ENCODE measurements around the gene MPEG1. TPM values are rescaled to one million over a fixed set of nuclear protein-coding genes. Genes with fewer than 3 reads are reported as not detected.

Gene MPEG1
- total and polyA plus RNA-seq, 2 of the 13 experiments (the other 11 are each of a cell fraction or from before 2014, with no cell fraction given): not detected

DNA sequence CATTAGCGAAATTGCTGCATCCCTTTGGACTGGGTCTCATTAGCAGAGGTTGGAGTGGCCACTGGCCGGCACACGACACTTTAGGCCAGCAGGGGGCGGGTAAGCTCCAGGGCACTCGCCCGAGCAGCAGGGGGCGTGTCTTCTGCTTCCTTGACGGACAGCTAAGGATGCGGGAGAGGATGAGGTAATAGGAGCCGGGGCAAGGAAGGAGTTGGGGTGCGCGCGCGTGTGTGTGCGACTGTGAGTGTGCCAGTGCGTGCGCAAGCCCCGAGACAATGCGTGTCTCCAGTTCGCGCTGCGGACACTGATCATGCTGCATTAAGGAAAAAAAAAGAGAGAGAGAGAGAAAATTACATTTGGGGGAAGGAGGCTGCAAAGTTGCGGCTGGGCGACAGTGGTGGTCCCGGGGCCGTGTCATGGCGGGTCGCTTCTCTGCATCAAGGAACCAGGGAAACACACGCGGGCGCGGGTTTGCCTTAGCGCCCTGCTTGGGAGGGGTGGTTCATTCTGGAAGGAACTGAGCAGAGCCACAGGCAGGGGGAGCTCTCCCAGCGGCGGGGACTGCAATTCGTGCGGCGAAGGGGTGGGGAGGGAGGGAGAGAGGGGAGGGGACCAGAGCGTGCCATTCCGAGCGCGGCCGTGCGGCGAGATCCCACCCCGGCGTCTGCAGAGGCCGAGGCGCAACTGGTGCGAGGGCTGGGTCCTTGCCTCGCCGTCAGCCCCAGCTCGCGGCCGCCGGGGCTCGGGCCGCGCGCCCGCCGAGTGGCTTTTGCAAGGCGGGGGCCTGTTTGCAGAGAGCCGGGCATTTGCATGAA lies 41.0 kb downstream of the MPEG1 start, which contains the start of gene DTX4 (continued):
- TF ChIP-seq ZNF232 (CRISPR knock-in tag; IDR thresholded peaks at IDR 0.05; ENCODE audit: borderline replicate concordance) (peak; percentile 53; the same call in 1 of the 2 replicates), YEATS4 (CRISPR knock-in tag; IDR thresholded peaks at IDR 0.05; ENCODE audit: borderline replicate concordance) (peak; percentile 47; the same call in 1 of the 2 replicates), AHR (CRISPR knock-in tag; IDR thresholded peaks at IDR 0.05) (no peak), NR2F1 (CRISPR knock-in tag; IDR thresholded peaks at IDR 0.05) (no peak), ZNF335 (CRISPR knock-in tag; IDR thresholded peaks at IDR 0.05) (no peak), ARNT (IDR thresholded peaks at IDR 0.05) (no peak), ZFY (CRISPR knock-in tag; IDR thresholded peaks at IDR 0.05) (peak; percentile 58), ZNF563 (CRISPR knock-in tag; IDR thresholded peaks at IDR 0.05) (peak; percentile 78; the same call in 1 of the 2 replicates), ZFX (CRISPR knock-in tag; IDR thresholded peaks at IDR 0.05; ENCODE audit: low read depth) (peak; percentile 53; the same call in 1 of the 2 replicates), PHF8 (CRISPR knock-in tag; IDR thresholded peaks at IDR 0.05) (peak; percentile 37; the same call in 1 of the 2 replicates), ZNF510 (CRISPR knock-in tag; IDR thresholded peaks at IDR 0.05; ENCODE audit: low read depth) (0 out of 2 replicates have a peak, but pooled peaks have one; percentile 34), ZNF263 (CRISPR knock-in tag; IDR thresholded peaks at IDR 0.05) (peak; percentile 13; the same call in 1 of the 2 replicates), ATAD3A (CRISPR knock-in tag; IDR thresholded peaks at IDR 0.05) (no peak), ZNF766 (CRISPR knock-in tag; IDR thresholded peaks at IDR 0.05; ENCODE audit: borderline replicate concordance) (no peak), ZNF501 (CRISPR knock-in tag; IDR thresholded peaks at IDR 0.05) (peak; percentile 58; the same call in 1 of the 2 replicates)
- TF ChIP-seq, protein P1, sequence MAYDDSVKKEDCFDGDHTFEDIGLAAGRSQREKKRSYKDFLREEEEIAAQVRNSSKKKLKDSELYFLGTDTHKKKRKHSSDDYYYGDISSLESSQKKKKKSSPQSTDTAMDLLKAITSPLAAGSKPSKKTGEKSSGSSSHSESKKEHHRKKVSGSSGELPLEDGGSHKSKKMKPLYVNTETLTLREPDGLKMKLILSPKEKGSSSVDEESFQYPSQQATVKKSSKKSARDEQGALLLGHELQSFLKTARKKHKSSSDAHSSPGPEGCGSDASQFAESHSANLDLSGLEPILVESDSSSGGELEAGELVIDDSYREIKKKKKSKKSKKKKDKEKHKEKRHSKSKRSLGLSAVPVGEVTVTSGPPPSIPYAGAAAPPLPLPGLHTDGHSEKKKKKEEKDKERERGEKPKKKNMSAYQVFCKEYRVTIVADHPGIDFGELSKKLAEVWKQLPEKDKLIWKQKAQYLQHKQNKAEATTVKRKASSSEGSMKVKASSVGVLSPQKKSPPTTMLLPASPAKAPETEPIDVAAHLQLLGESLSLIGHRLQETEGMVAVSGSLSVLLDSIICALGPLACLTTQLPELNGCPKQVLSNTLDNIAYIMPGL (CRISPR knock-in tag; IDR thresholded peaks at IDR 0.05; ENCODE audit: borderline replicate concordance in 1 of 2, low read depth in 1 of 2): peak; percentile 51 to 62; a peak in 2 of 4 replicates
- TF ChIP-seq, protein P2, sequence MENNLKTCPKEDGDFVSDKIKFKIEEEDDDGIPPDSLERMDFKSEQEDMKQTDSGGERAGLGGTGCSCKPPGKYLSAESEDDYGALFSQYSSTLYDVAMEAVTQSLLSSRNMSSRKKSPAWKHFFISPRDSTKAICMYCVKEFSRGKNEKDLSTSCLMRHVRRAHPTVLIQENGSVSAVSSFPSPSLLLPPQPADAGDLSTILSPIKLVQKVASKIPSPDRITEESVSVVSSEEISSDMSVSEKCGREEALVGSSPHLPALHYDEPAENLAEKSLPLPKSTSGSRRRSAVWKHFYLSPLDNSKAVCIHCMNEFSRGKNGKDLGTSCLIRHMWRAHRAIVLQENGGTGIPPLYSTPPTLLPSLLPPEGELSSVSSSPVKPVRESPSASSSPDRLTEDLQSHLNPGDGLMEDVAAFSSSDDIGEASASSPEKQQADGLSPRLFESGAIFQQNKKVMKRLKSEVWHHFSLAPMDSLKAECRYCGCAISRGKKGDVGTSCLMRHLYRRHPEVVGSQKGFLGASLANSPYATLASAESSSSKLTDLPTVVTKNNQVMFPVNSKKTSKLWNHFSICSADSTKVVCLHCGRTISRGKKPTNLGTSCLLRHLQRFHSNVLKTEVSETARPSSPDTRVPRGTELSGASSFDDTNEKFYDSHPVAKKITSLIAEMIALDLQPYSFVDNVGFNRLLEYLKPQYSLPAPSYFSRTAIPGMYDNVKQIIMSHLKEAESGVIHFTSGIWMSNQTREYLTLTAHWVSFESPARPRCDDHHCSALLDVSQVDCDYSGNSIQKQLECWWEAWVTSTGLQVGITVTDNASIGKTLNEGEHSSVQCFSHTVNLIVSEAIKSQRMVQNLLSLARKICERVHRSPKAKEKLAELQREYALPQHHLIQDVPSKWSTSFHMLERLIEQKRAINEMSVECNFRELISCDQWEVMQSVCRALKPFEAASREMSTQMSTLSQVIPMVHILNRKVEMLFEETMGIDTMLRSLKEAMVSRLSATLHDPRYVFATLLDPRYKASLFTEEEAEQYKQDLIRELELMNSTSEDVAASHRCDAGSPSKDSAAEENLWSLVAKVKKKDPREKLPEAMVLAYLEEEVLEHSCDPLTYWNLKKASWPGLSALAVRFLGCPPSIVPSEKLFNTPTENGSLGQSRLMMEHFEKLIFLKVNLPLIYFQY (CRISPR knock-in tag; IDR thresholded peaks at IDR 0.05; ENCODE audit: borderline replicate concordance): no peak
- TF ChIP-seq, protein P3, sequence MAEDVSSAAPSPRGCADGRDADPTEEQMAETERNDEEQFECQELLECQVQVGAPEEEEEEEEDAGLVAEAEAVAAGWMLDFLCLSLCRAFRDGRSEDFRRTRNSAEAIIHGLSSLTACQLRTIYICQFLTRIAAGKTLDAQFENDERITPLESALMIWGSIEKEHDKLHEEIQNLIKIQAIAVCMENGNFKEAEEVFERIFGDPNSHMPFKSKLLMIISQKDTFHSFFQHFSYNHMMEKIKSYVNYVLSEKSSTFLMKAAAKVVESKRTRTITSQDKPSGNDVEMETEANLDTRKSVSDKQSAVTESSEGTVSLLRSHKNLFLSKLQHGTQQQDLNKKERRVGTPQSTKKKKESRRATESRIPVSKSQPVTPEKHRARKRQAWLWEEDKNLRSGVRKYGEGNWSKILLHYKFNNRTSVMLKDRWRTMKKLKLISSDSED (CRISPR knock-in tag; IDR thresholded peaks at IDR 0.05): no peak
- TF ChIP-seq, protein P4, sequence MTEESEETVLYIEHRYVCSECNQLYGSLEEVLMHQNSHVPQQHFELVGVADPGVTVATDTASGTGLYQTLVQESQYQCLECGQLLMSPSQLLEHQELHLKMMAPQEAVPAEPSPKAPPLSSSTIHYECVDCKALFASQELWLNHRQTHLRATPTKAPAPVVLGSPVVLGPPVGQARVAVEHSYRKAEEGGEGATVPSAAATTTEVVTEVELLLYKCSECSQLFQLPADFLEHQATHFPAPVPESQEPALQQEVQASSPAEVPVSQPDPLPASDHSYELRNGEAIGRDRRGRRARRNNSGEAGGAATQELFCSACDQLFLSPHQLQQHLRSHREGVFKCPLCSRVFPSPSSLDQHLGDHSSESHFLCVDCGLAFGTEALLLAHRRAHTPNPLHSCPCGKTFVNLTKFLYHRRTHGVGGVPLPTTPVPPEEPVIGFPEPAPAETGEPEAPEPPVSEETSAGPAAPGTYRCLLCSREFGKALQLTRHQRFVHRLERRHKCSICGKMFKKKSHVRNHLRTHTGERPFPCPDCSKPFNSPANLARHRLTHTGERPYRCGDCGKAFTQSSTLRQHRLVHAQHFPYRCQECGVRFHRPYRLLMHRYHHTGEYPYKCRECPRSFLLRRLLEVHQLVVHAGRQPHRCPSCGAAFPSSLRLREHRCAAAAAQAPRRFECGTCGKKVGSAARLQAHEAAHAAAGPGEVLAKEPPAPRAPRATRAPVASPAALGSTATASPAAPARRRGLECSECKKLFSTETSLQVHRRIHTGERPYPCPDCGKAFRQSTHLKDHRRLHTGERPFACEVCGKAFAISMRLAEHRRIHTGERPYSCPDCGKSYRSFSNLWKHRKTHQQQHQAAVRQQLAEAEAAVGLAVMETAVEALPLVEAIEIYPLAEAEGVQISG (CRISPR knock-in tag; IDR thresholded peaks at IDR 0.05): peak; percentile 59

Measured in HepG2 (cell line).